Measurements from ENCODE around the gene SMAD2. TPM values are rescaled to one million over a fixed set of nuclear protein-coding genes. Genes with fewer than 3 reads are reported as not detected.

SMAD2 gene
- total RNA-seq, 1 experiment from 2014 or later: 121 TPM

DNA sequence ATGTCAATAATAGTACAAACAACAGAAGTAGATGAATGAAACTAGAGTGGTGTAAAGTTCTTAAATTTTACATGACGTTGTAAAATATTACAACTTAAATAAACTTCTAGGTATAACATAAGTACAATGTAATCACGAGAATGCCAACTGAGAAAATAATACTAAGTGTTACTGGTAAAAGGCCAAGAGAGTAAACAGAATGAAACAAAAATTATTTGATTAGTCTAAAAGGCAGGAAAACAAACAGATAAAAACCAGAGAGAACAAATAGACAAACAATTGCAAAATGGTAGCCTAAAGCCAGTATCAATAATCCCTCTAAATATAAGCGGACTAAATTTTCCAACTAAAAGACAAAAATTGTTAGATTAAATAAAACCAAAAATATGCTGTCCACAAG, 71.9 kb downstream of the SMAD2 start:
- H4K20me1 ChIP-seq (ENCODE audit: control insufficient read depth, insufficient read depth, insufficient read length): no peaks in the 10 kb centered on the region
- H3K36me3 Mint-ChIP-seq (ENCODE audit: insufficient read depth in 1 of 3, low read depth in 3 of 3): peaks cover 65 to 71% (median 65%) of the 10 kb centered on the region in 3 experiments
- no peaks in the 10 kb centered on the region for H3K27me3 Mint-ChIP-seq (ENCODE audit: low read depth)
- no peak overlapping the region for H2BK12ac ChIP-seq (ENCODE audit: insufficient read length, low read depth, low read length)
- no peak overlapping the region for H3K56ac ChIP-seq (ENCODE audit: insufficient read length, low read depth, low read length)
- H3K4me1 ChIP-seq (ENCODE audit: insufficient read depth, low read length): no peaks in the 10 kb centered on the region
- no peak overlapping the region for H4K5ac ChIP-seq (ENCODE audit: insufficient read length, low read depth, low read length)
- no peak overlapping the region for H4K8ac ChIP-seq (replicated peaks; ENCODE audit: insufficient read length, low read depth, low read length)
- no peaks in the 10 kb centered on the region for H3K79me2 ChIP-seq (ENCODE audit: insufficient read depth, low read length)
- H3K27ac Mint-ChIP-seq: no peak overlapping the region
- H3K9ac ChIP-seq (ENCODE audit: extremely low read depth, insufficient read length, low read length): no peak overlapping the region
- H3K9me3 ChIP-seq (ENCODE audit: control insufficient read depth, low read depth, low read length): peaks cover 6% of the 10 kb centered on the region
- no peak for DNase-seq
- H2BK20ac ChIP-seq (ENCODE audit: low read depth, low read length, poor library complexity, severe bottlenecking): no peak overlapping the region
- no peak overlapping the region for H3K23ac ChIP-seq (ENCODE audit: insufficient read length, low read depth, low read length)
- H3K27ac ChIP-seq (ENCODE audit: insufficient read length, low read depth, low read length): no peak overlapping the region
- H3K4ac ChIP-seq (ENCODE audit: low read depth, low read length): no peak overlapping the region
- peaks cover 31 to 33% of the 10 kb centered on the region in 2 experiments for H3K9me3 Mint-ChIP-seq
- H3K23me2 ChIP-seq (ENCODE audit: insufficient read length, low read depth, low read length, poor library complexity, severe bottlenecking): no peaks in the 10 kb centered on the region
- no peak overlapping the region for H2BK5ac ChIP-seq (ENCODE audit: insufficient read length, low read length)
- no peak overlapping the region for H3K18ac ChIP-seq (ENCODE audit: insufficient read length, low read depth, low read length)
- WGBS (ENCODE audit: extremely low coverage, insufficient read length, low lambda C conversion rate): no CpG with 5 or more reads among the region's 3 CpGs
- no peak overlapping the region for H3K4me3 Mint-ChIP-seq
- no peak overlapping the region for H2BK15ac ChIP-seq (ENCODE audit: low read depth, low read length)
- TF ChIP-seq, protein P1, sequence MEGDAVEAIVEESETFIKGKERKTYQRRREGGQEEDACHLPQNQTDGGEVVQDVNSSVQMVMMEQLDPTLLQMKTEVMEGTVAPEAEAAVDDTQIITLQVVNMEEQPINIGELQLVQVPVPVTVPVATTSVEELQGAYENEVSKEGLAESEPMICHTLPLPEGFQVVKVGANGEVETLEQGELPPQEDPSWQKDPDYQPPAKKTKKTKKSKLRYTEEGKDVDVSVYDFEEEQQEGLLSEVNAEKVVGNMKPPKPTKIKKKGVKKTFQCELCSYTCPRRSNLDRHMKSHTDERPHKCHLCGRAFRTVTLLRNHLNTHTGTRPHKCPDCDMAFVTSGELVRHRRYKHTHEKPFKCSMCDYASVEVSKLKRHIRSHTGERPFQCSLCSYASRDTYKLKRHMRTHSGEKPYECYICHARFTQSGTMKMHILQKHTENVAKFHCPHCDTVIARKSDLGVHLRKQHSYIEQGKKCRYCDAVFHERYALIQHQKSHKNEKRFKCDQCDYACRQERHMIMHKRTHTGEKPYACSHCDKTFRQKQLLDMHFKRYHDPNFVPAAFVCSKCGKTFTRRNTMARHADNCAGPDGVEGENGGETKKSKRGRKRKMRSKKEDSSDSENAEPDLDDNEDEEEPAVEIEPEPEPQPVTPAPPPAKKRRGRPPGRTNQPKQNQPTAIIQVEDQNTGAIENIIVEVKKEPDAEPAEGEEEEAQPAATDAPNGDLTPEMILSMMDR (conservative IDR thresholded peaks at IDR 0.05): no peak
- no peak overlapping the region for H2AFZ ChIP-seq (ENCODE audit: low read length)
- H2AK5ac ChIP-seq (ENCODE audit: insufficient read length, low read length): no peak overlapping the region
- H3K14ac ChIP-seq (ENCODE audit: insufficient read depth, low read length): no peak overlapping the region
- no peak overlapping the region for H2BK120ac ChIP-seq (ENCODE audit: low read depth, low read length, poor library complexity, severe bottlenecking)
- H3K4me2 ChIP-seq (ENCODE audit: insufficient read depth, insufficient read length, low read length): no peak overlapping the region
- H3K27me3 ChIP-seq (ENCODE audit: insufficient read depth, low read length): no peaks in the 10 kb centered on the region
- H3K79me1 ChIP-seq (ENCODE audit: insufficient read depth, low read depth, low read length, poor library complexity, severe bottlenecking): no peaks in the 10 kb centered on the region
- no peaks in the 10 kb centered on the region for H3K4me1 Mint-ChIP-seq
- no peak overlapping the region for H4K91ac ChIP-seq (ENCODE audit: insufficient read length, low read depth, low read length)
- no peak overlapping the region for H3T11ph ChIP-seq (ENCODE audit: low read length)

Measured in H9 (cell line).